NT2/D1 (cell line): ENCODE measurements around the gene ODC1.

ENCODE experiments used
- DNase-seq: peaks from one replicate; pipeline ENCODE4 v3.0.0-alpha.2; 2011; ENCODE audit warnings: low read depth, low spot score
- H3K27me3 ChIP-seq: 2 replicates; pipeline ENCODE4 v1.6.0; 2011; ENCODE audit warnings: mild to moderate bottlenecking; ENCODE audit not compliant: insufficient read length, insufficient read depth
- H3K36me3 ChIP-seq: 2 replicates; pipeline ENCODE4 v1.6.1; 2011; ENCODE audit warnings: mild to moderate bottlenecking, low read length, mixed read lengths; ENCODE audit not compliant: insufficient read depth, insufficient read length
- H3K4me1 ChIP-seq: 2 replicates; pipeline ENCODE4 v1.5.1; 2011; ENCODE audit not compliant: insufficient read depth, insufficient read length
- H3K4me3 ChIP-seq: 2 replicates; pipeline ENCODE4 v1.5.1; 2011; ENCODE audit warnings: low read depth; ENCODE audit not compliant: insufficient read length
- H3K9ac ChIP-seq: 2 replicates; pipeline ENCODE4 v1.6.0; 2011; ENCODE audit warnings: low read depth; ENCODE audit not compliant: insufficient read length
- H3K9me3 ChIP-seq: 2 replicates; pipeline ENCODE4 v1.5.1; 2011; ENCODE audit warnings: mild to moderate bottlenecking, low read length; ENCODE audit not compliant: insufficient read depth
- SUZ12 ChIP-seq: IDR thresholded peaks from 2 replicates; pipeline ENCODE4 v1.6.1; 2011; ENCODE audit not compliant: insufficient read length, insufficient read depth; ENCODE audit errors: extremely low read depth
- YY1 ChIP-seq: IDR thresholded peaks from 2 replicates; pipeline ENCODE4 v1.6.1; 2011; ENCODE audit not compliant: insufficient read length, insufficient read depth
- ZNF274 ChIP-seq: IDR thresholded peaks from 2 replicates; pipeline ENCODE4 v1.6.1; 2011; ENCODE audit warnings: mild to moderate bottlenecking, low read depth, low read length

ODC1 gene

DNA sequence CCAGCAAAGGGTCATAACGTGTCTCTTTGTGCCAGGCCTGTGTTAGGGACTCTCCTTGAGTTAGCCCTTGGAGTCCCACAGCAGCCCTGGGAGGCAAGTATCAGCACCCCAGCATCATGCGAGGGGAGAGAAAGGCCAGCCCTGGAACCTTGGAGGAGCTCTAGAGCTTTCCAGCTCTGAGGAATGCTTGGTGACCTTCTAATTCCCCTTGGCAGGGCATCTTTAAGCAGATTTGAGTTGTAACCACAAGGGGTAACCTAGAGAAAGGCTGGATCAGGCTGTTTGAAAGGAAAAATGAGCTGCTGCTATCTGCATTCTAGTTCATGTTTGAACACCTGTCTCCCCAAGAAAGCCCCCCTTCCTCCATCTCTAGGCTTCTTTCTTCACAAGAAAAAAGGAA is 23.8 kb upstream of the ODC1 start:
- TF ChIP-seq SUZ12: no peak
- TF ChIP-seq YY1: no peak
- no peak for TF ChIP-seq ZNF274
- Histone ChIP-seq H3K9ac (no peak overlapping the region), H3K4me1 (peaks cover 7% of the 10 kb centered on the region), H3K27me3 (peaks cover 37% of the 10 kb centered on the region), H3K36me3 (no peaks in the 10 kb centered on the region), H3K4me3 (no peak overlapping the region), H3K9me3 (no peaks in the 10 kb centered on the region)
- DNase-seq: no peak

DNA sequence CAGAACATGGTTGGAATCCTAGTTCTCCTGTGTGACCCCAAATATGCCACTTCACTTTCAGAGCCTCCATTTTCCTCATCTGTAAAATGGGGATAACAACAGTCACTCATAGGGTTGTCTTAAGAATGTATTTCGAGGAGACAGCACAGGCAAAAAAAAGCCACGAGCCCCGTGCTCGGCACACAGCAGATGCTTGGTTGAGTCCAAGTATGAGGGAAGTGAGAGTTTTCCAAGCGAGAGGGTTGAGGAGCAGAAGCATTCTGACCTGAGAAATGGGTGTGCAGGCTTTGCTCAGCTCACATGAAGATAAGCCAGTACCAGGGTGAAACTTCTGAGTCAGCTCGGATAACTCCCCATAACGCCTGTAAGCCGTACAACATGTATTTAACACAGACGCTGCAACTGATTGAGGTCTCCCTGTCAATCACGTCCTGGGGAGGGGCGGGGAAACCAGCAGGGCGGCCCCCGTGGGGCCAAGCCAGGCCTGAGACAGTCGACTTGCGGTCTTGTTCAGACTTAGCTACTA is 23.0 kb upstream of the ODC1 start:
- no peaks in the 10 kb centered on the region for H3K9me3 ChIP-seq
- TF ChIP-seq SUZ12 (no peak), ZNF274 (no peak), YY1 (no peak)
- DNase-seq: no peak
- H3K9ac ChIP-seq: no peak overlapping the region
- no peaks in the 10 kb centered on the region for H3K36me3 ChIP-seq
- H3K4me3 ChIP-seq: no peak overlapping the region
- peaks cover 28% of the 10 kb centered on the region for H3K27me3 ChIP-seq
- peaks cover 5% of the 10 kb centered on the region for H3K4me1 ChIP-seq

DNA sequence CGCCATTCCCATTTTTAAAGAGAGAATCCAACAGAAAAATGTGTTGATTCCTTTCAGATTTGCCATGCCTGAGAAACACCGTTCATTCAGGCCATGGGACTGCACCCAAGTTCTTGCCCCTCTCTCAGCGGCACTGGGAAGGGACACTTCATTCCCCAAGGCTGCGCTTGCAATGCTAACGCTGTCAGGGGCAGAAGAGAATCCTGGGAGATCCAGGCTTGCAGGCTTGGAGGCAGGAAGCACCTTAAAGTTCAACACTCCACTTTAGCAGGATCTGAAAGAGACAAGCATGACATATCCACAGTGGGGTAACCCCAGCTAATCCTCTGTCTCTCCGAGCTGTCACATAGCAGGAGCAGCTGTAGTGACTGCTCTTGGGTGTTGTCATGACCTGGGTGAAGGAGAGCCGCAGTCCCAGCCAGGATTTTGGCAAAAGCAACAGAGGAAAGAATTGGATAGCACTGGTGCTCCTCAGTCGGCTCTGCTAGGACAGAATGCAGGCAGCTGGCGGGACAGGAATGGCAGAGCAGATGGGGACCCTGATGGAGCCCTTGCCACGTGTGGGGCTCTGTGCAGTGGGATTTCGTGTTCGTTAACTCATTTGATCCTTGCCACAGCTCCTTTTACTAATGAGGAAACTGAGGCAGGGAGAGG is 22.0 kb upstream of the ODC1 start:
- H3K4me1 ChIP-seq: peaks cover 4% of the 10 kb centered on the region
- H3K9ac ChIP-seq: no peak overlapping the region
- no peak for DNase-seq
- no peaks in the 10 kb centered on the region for H3K9me3 ChIP-seq
- TF ChIP-seq SUZ12 (no peak), YY1 (no peak), ZNF274 (no peak)
- H3K36me3 ChIP-seq: no peaks in the 10 kb centered on the region
- no peak overlapping the region for H3K4me3 ChIP-seq
- H3K27me3 ChIP-seq: peaks cover 18% of the 10 kb centered on the region

DNA sequence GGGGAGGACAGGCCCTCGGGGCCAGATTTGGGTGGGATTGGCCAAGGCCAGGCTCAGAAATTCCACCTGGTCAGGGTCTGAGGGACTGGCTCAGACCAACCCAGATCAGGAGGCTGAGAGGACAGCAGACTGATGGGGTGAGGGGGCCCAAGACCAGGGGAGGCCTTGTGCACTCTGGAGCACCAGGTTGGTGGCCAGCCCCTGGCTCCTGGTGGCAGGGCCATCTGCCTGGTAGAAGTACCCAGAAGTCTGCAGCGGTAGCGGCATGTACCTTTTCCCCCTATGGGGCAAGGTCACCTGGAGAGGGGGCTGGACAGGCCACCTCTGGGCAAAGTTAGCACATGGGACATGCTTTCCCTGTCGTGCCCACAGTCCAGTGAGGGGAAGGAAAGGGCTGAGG is 21.2 kb upstream of the ODC1 start:
- TF ChIP-seq ZNF274 (no peak), YY1 (no peak), SUZ12 (no peak)
- DNase-seq: no peak
- Histone ChIP-seq H3K4me3 (no peak overlapping the region), H3K9me3 (no peaks in the 10 kb centered on the region), H3K36me3 (no peaks in the 10 kb centered on the region), H3K4me1 (no peaks in the 10 kb centered on the region), H3K9ac (no peak overlapping the region), H3K27me3 (peaks cover 13% of the 10 kb centered on the region)

DNA sequence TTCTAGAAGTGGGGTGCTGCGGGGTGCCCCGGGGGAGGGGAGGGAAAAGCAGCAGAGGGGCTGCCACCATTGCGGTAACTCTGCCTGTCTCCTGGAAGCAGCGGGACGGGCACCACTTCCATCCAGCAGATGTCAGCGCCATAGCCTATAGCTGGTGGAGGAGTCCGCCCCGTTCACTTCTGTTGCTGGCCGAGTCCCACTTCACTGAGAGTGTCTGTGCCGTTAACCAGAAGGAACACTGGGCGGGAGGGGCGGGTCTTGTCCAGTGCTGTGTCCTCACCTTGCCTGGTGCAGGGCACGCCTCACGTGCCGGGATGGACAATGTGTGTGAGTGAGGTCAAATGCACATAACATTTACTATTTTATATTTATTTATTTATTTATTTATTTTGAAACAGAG is 19.3 kb upstream of the ODC1 start:
- DNase-seq: no peak
- no peak overlapping the region for H3K9ac ChIP-seq
- H3K4me1 ChIP-seq: no peaks in the 10 kb centered on the region
- no peaks in the 10 kb centered on the region for H3K9me3 ChIP-seq
- peaks cover 1% of the 10 kb centered on the region for H3K27me3 ChIP-seq
- no peak for TF ChIP-seq YY1
- TF ChIP-seq SUZ12: no peak
- TF ChIP-seq ZNF274: no peak
- H3K36me3 ChIP-seq: no peaks in the 10 kb centered on the region
- no peak overlapping the region for H3K4me3 ChIP-seq

DNA sequence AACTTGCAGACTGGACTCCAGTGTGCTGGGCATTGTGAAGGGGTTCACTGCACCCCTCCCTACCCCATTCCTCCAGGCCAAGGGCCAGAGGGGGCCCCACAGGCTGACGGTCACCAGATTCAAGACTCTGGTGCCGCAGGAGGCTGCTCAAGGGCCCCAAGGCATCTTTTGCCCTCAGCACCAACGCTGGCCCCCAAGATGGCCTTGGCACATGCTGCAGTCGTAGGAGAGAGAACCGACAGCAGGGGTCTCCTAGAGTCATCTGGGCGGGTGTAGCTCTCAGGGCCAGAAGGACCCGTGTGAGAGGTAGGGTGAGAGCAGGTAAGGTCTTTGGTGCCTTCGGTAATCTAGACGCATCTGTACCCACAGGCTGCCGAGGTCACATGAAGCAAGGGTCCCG is 18.7 kb upstream of the ODC1 start:
- no peaks in the 10 kb centered on the region for H3K4me1 ChIP-seq
- H3K36me3 ChIP-seq: no peaks in the 10 kb centered on the region
- H3K27me3 ChIP-seq: no peaks in the 10 kb centered on the region
- DNase-seq: no peak
- no peak overlapping the region for H3K4me3 ChIP-seq
- no peaks in the 10 kb centered on the region for H3K9me3 ChIP-seq
- H3K9ac ChIP-seq: no peak overlapping the region
- TF ChIP-seq YY1: no peak
- TF ChIP-seq ZNF274: no peak
- no peak for TF ChIP-seq SUZ12

DNA sequence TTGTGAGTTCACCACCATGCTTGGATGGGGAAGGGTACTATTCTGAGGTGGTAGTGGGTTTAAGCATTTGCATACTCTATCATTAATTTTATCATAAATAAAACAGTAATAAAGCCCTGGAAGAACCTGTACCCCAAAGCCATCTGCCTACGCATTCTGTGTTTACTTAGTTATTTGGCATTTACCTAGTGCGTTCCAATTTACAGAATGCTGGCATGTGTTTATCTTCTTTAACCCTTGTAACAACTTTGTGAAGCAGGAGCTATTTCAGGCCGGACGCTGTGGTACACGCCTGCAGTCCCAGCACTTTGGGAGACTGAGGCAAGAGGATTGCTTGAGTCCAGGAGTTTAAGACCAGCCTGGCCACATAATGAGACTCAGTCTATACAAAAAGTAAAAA is 17.8 kb upstream of the ODC1 start:
- Histone ChIP-seq H3K9ac (no peak overlapping the region), H3K4me3 (no peak overlapping the region), H3K27me3 (no peaks in the 10 kb centered on the region), H3K9me3 (no peaks in the 10 kb centered on the region), H3K36me3 (no peaks in the 10 kb centered on the region), H3K4me1 (no peaks in the 10 kb centered on the region)
- TF ChIP-seq YY1 (no peak), ZNF274 (no peak), SUZ12 (no peak)
- no peak for DNase-seq
